Activated T-cell treated with anti-CD3 and anti-CD28 coated beads for 1 hour (primary cell): Measurements from ENCODE around the gene BMPR1A.

Experiments used
- DNase-seq: peaks from one replicate; pipeline ENCODE4 v3.0.0-alpha.2; 2020; ENCODE audit warnings: low read depth

The BMPR1A gene

GRCh38 chr10:86765548-86765947, 9.1 kb downstream of the BMPR1A start:
- no peak for DNase-seq

- DNase-seq: no peak
Observed at GRCh38 chr10:86768412-86769062, 12.1 kb downstream of the BMPR1A start.

- no peak for DNase-seq
Observed at GRCh38 chr10:86769991-86770390, 13.6 kb downstream of the BMPR1A start.

- DNase-seq: no peak
Observed at GRCh38 chr10:86770412-86770960, 14.1 kb downstream of the BMPR1A start.

GRCh38 chr10:86773498-86773897, 17.1 kb downstream of the BMPR1A start:
- DNase-seq: no peak

GRCh38 chr10:86775056-86775869, 18.8 kb downstream of the BMPR1A start:
- no peak for DNase-seq

- no peak for DNase-seq
Observed at GRCh38 chr10:86775870-86776180, 19.4 kb downstream of the BMPR1A start.

- DNase-seq: no peak
Observed at GRCh38 chr10:86779220-86780017, 23.0 kb downstream of the BMPR1A start.

GRCh38 chr10:86782701-86783418, 26.4 kb downstream of the BMPR1A start:
- no peak for DNase-seq

- no peak for DNase-seq
Observed at GRCh38 chr10:86785037-86785436, 28.6 kb downstream of the BMPR1A start.

GRCh38 chr10:86785968-86786367, 29.5 kb downstream of the BMPR1A start:
- no peak for DNase-seq

- no peak for DNase-seq
Observed at GRCh38 chr10:86786368-86786767, 29.9 kb downstream of the BMPR1A start.

GRCh38 chr10:86790394-86790793, 34.0 kb downstream of the BMPR1A start:
- DNase-seq: no peak

GRCh38 chr10:86792461-86793167, 36.2 kb downstream of the BMPR1A start:
- DNase-seq: no peak

- no peak for DNase-seq
Observed at GRCh38 chr10:86793696-86794095, 37.3 kb downstream of the BMPR1A start.

- DNase-seq: no peak
Observed at GRCh38 chr10:86795353-86795752, 38.9 kb downstream of the BMPR1A start.

- no peak for DNase-seq
Observed at GRCh38 chr10:86798025-86798424, 41.6 kb downstream of the BMPR1A start.

- DNase-seq: no peak
Observed at GRCh38 chr10:86798611-86799010, 42.2 kb downstream of the BMPR1A start.

GRCh38 chr10:86799188-86799845, 42.9 kb downstream of the BMPR1A start:
- DNase-seq: no peak

GRCh38 chr10:86801995-86802394, 45.6 kb downstream of the BMPR1A start:
- no peak for DNase-seq
